HG02798 (cell line): ENCODE data around the gene POLH.
"Not testable (repeated sequence)": the region's sequence is repeated elsewhere in the genome, so short reads cannot be mapped to it uniquely, and the experiment has no call there.

ENCODE experiments used
- ATAC-seq: cut with Tn5 transposase; IDR thresholded peaks from one replicate; pipeline ENCODE4 v1.9.1; 2021; ENCODE audit warnings: mild to moderate bottlenecking; ENCODE audit not compliant: unreplicated experiment, poor library complexity

Gene POLH

GRCh38 chr6:43575772-43576551, at the start of gene POLH, which contains the start of gene XPO5:
Gene POLH, plus strand, starts transcription at chr6:43576185. Its CDS starts 6,135 bp downstream, at chr6:43582320.
Gene XPO5, minus strand, starts transcription at chr6:43576038. Its CDS starts 174 bp downstream, at chr6:43575864.
- ATAC-seq: peak; percentile 93

- no peak for ATAC-seq
Measured at GRCh38 chr6:43532201-43532600, 43.8 kb upstream of the POLH start.

- ATAC-seq: not testable (repeated sequence)
Measured at GRCh38 chr6:43538986-43539385, 37.0 kb upstream of the POLH start.

- not testable (repeated sequence) for ATAC-seq
Measured at GRCh38 chr6:43539409-43539808, 36.6 kb upstream of the POLH start.

GRCh38 chr6:43540507-43540906, 35.5 kb upstream of the POLH start:
- no peak for ATAC-seq

GRCh38 chr6:43541774-43542471, 34.1 kb upstream of the POLH start:
- ATAC-seq: peak; percentile 66

- peak; percentile 33 for ATAC-seq
Measured at GRCh38 chr6:43544461-43544860, 31.5 kb upstream of the POLH start.

- no peak for ATAC-seq
Measured at GRCh38 chr6:43547222-43547621, 28.8 kb upstream of the POLH start.

GRCh38 chr6:43557620-43558019, 18.4 kb upstream of the POLH start:
- ATAC-seq: not testable (repeated sequence)

- no peak for ATAC-seq
Measured at GRCh38 chr6:43559328-43559727, 16.7 kb upstream of the POLH start.

GRCh38 chr6:43570876-43571441, 5.0 kb upstream of the POLH start:
- no peak for ATAC-seq

- no peak for ATAC-seq
Measured at GRCh38 chr6:43572015-43572414, 4.0 kb upstream of the POLH start.

GRCh38 chr6:43575105-43575771, 747 bp upstream of the POLH start:
- ATAC-seq: no peak

GRCh38 chr6:43578748-43579147, 2.8 kb downstream of the POLH start:
- ATAC-seq: no peak

- ATAC-seq: no peak
Measured at GRCh38 chr6:43579171-43579570, 3.2 kb downstream of the POLH start.

- ATAC-seq: no peak
Measured at GRCh38 chr6:43582911-43583310, 6.9 kb downstream of the POLH start.

GRCh38 chr6:43584892-43585570, 9.0 kb downstream of the POLH start:
- no peak for ATAC-seq

GRCh38 chr6:43588194-43588593, 12.2 kb downstream of the POLH start:
- ATAC-seq: no peak

GRCh38 chr6:43589564-43589963, 13.6 kb downstream of the POLH start:
- not testable (repeated sequence) for ATAC-seq

GRCh38 chr6:43593938-43594337, 18.0 kb downstream of the POLH start:
- no peak for ATAC-seq
